Erythroblast (primary cell): ENCODE data around the gene PYDC2.

ENCODE experiments used
- GATA1 ChIP-seq: IDR thresholded peaks from 2 replicates; pipeline ENCODE4 v1.6.1; 2011; ENCODE audit warnings: low read depth, mild to moderate bottlenecking, control low read depth, low read length, moderate library complexity
- POLR2A ChIP-seq: IDR thresholded peaks from 2 replicates; pipeline ENCODE4 v1.6.1; 2011; ENCODE audit warnings: mild to moderate bottlenecking, low read length

DNA sequence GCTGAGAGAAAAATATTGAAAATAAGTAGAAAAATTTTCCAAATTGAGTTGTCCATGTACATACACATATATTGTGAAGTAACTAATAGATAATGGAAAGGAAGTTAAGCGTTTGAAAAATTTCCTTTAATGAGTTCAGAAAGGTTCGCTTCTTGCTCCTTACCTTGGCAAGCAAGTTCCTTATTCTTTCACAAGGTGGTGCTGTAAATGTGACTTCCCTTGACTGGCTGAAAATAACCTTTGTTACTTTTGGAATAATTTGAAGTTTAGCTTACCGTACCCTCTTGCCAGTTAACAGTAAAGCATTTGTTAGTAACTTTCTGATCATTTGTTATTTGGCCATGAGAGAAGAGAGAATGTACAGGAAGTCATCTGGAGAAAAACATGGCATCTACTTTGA, 41.6 kb downstream of the PYDC2 start:
- no peak for TF ChIP-seq POLR2A
- TF ChIP-seq GATA1 = no peak
